Measurements from ENCODE around the gene SULF2. TPM values are rescaled to one million over a fixed set of nuclear protein-coding genes. Genes with fewer than 3 reads are reported as not detected.

SULF2 gene
- total and polyA plus RNA-seq, 5 donors, result 25.4 to 59.1 (median 47.6) TPM

DNA sequence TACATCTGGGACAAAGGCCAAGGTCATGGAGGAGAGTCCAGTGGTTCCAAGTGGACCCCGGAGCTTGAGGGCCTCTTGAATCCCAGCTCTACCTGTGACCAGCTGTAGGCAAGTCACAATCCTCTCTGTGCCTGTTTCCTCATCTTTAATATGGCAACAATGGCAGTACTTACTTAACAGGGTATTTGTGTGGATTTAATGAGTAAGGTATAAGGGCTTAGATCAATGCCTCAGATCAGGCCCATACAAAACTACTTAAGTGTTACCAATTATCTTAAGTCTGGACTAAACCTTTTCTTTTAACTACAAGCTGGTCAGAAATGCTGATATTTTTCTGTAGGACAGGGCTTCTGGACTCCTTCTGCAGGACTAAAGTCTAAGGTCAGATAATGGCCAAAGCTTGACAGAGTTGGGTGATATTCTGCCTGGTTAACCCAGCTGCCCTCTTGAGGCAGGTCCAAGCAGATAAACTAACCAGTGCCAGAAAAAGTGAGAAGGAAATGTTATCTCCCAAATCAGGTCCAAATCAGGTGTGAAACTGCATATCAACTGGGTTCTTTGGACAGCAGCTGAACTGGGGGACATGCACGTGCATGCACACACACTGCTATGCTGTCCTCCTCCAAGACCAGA lies 2.2 kb downstream of the SULF2 start:
- peaks cover 5% of the 10 kb centered on the region for H3K4me1 ChIP-seq (ENCODE audit: control insufficient read depth, insufficient read depth, low read length)
- no peaks in the 10 kb centered on the region for H3K27me3 ChIP-seq (ENCODE audit: control insufficient read depth, insufficient read depth)

DNA sequence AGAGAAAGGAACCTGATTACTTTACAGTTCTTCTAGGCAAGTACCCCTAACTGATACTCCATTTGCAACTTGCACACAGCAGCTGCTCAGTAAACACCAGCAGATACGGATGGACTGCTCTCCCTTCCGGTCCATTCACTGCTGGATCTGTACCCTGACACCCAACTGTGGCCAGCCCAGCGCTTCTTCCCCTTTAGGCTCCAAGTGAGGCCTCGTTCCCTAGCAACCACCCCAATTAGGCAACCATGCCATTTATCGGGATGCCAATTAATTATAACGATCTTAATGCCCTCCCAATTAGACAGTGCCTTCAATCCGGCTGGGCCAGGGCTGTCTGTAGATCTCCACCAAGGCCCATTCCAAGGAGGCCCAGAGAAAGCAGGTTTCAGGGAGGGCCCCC lies 3.2 kb downstream of the SULF2 start:
- no peak for DNase-seq
- H3K27ac ChIP-seq (ENCODE audit: low read length), result no peak overlapping the region
- H3K4me1 ChIP-seq (ENCODE audit: control insufficient read depth, insufficient read depth, low read length), result peaks cover 5% of the 10 kb centered on the region
- intact Hi-C loops (cut with DNase I), result loop anchor here in 1 of 4 donors (10.0 kb wide), 1 partner anchor 107 kb away; no protein-coding TSS in a partner anchor
- no peak for ATAC-seq
- no peak overlapping the region for H3K4me3 ChIP-seq (ENCODE audit: low read length)
- no peaks in the 10 kb centered on the region for H3K9me3 ChIP-seq (ENCODE audit: control insufficient read depth, low read length)
- H3K27me3 ChIP-seq (ENCODE audit: control insufficient read depth, insufficient read depth), result no peaks in the 10 kb centered on the region
- WGBS, result 92% methylated on average over 7 of the region's 7 CpGs

More for the DNA sequence above, 2.2 kb downstream of the SULF2 start:
- no peak overlapping the region for H3K27ac ChIP-seq (ENCODE audit: low read length)
- ATAC-seq (no peak), DNase-seq (no peak)
- no peak overlapping the region for H3K4me3 ChIP-seq (ENCODE audit: low read length)
- WGBS, result 71% methylated on average over 2 of the region's 2 CpGs
- intact Hi-C loops (cut with DNase I), result loop anchor here in 1 of 4 donors (10.0 kb wide), 1 partner anchor 108 kb away; no protein-coding TSS in a partner anchor
- no peaks in the 10 kb centered on the region for H3K9me3 ChIP-seq (ENCODE audit: control insufficient read depth, low read length)

DNA sequence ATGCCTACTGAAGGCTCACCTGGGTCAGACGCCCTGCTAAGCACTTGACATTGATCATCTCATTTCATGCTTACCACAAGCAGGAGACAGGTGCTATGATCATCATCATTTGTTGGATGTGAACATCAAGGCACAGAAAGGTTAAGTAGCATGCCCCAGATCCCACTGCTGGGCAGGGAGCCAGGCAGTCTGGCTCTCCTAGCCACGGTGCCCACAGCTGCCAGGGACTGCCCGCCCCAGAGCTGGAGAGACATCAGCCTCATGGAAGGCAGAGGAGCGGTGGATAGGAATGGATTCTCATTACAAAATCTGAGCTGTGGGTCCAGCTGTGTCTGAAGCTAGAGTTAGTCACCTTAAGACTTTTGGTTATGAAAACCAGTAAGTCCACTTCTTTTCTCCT lies 3.6 kb downstream of the SULF2 start:
- DNase-seq, result no peak
- H3K4me3 ChIP-seq (ENCODE audit: low read length), result no peak overlapping the region
- no peaks in the 10 kb centered on the region for H3K9me3 ChIP-seq (ENCODE audit: control insufficient read depth, low read length)
- H3K27me3 ChIP-seq (ENCODE audit: control insufficient read depth, insufficient read depth), result no peaks in the 10 kb centered on the region
- intact Hi-C loops (cut with DNase I), result loop anchor here in 1 of 4 donors (10.0 kb wide), 1 partner anchor 107 kb away; no protein-coding TSS in a partner anchor
- H3K27ac ChIP-seq (ENCODE audit: low read length), result no peak overlapping the region
- 83% methylated on average over 4 of the region's 4 CpGs for WGBS
- no peak for ATAC-seq
- H3K4me1 ChIP-seq (ENCODE audit: control insufficient read depth, insufficient read depth, low read length), result peaks cover 5% of the 10 kb centered on the region

DNA sequence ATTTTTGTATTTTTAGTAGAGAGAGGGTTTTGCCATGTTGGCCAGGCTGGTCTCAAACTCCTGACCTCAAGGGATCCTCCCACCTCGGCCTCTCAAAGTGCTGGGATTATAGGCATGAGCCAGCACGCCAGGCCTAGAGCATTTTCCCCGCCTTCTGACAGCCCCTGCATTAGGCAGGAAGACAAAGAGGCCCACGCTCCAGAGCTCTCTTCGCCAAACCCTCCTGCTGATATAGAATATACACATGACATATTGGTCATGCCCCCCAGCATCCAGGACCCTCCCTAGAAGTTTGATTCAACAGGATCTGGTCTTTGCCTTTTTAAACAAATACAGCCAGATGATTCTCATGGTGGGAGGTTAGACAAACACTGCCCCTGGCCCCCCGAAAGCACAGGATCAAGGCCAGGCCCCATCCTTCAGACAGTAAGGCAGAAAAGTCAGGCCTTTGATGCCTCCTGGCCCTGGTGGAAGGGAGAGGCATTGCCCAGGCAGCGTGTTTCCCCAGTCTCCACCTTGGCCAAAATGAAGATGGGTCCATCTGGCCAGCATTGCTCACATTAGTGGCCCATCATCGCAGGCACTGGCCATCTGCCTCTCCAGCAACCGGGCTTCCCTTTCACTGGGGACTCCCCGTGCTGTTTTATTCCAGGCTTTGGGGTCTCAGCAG lies 4.4 kb downstream of the SULF2 start:
- Histone ChIP-seq H3K27me3 (ENCODE audit: control insufficient read depth, insufficient read depth) (no peaks in the 10 kb centered on the region), H3K4me1 (ENCODE audit: control insufficient read depth, insufficient read depth, low read length) (peaks cover 5% of the 10 kb centered on the region), H3K4me3 (ENCODE audit: low read length) (no peak overlapping the region), H3K27ac (ENCODE audit: low read length) (no peak overlapping the region), H3K9me3 (ENCODE audit: control insufficient read depth, low read length) (no peaks in the 10 kb centered on the region)
- DNase-seq (no peak), ATAC-seq (no peak)
- intact Hi-C loops (cut with DNase I), result loop anchor here in 1 of 4 donors (10.0 kb wide), 1 partner anchor 106 kb away; no protein-coding TSS in a partner anchor
- 96% methylated on average over 10 of the region's 10 CpGs for WGBS

DNA sequence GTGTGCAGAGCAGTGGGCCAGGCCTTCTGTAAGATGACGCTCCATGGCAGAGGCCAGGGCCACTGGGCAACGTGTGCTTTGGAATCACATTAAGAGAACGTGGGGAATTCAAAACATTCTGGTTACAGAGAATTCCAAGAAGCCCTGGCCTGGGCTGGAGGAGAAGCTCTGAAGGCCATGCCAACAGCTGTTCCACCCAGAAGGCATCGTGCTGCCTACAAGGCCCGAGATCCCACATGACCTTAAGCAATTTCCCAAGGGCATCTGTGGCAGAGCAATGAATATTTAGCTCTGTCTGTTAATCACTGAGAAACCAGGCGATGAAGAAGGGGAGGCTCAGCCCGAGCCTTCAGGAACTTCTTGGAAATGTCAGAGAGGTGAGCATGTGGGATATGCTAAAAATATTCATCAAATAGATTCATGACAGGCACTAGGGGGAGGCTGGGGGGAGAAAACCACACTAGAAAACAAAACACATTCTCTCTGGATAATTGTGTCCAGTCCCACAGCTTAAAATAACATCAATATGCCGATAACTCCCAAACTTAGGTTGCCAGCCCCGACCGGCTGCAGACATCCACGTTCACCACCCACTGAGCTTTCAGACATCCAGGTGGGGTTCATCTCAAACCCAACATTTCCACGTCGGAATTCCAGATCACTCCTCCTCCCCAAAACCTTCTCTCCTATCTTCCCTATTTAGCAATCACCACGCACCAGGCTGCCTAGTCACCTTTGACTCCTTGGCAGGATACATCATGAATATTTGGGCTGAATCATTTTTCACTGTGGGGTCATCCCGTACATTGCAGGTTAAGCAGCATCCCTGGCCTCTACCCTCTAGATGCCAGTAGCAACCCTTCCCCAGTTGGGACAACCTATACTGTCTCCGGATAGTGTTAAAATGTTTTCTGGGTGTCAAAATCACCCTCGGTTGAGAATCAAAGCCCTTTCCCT lies 6.6 kb downstream of the SULF2 start:
- H3K9me3 ChIP-seq (ENCODE audit: control insufficient read depth, low read length), result peaks cover 2% of the 10 kb centered on the region
- WGBS, result 86% methylated on average over 17 of the region's 17 CpGs
- no peak overlapping the region for H3K27ac ChIP-seq (ENCODE audit: low read length)
- DNase-seq (no peak), ATAC-seq (no peak)
- peaks cover 2% of the 10 kb centered on the region for H3K4me1 ChIP-seq (ENCODE audit: control insufficient read depth, insufficient read depth, low read length)
- intact Hi-C loops (cut with DNase I), result loop anchor here in 1 of 4 donors (10.0 kb wide), 1 partner anchor 104 kb away; no protein-coding TSS in a partner anchor
- H3K4me3 ChIP-seq (ENCODE audit: low read length), result no peak overlapping the region
- H3K27me3 ChIP-seq (ENCODE audit: control insufficient read depth, insufficient read depth), result no peaks in the 10 kb centered on the region

DNA sequence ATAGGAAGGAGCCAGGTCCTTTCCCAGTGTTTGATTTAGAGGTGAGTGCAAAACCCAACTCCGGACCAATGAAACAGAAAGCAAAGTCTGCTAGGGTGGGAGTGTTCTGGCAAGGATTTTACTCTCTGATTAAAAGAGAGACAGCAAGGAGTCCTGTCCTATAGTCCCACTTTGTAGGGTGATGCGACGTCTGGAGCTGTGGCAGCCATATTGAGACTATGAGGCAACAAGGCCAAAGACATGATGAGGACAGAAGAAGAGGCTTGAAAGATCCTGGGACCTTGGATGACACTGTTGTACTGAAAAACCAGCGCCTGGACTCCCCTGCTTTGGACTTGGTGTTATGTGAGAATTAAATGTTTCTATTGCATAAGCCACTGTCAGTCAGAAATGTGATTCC lies 8.1 kb downstream of the SULF2 start:
- Histone ChIP-seq H3K27ac (ENCODE audit: low read length) (no peak overlapping the region), H3K4me3 (ENCODE audit: low read length) (no peak overlapping the region), H3K9me3 (ENCODE audit: control insufficient read depth, low read length) (peaks cover 2% of the 10 kb centered on the region), H3K4me1 (ENCODE audit: control insufficient read depth, insufficient read depth, low read length) (peaks cover 6% of the 10 kb centered on the region), H3K27me3 (ENCODE audit: control insufficient read depth, insufficient read depth) (no peaks in the 10 kb centered on the region)
- 97% methylated on average over 4 of the region's 4 CpGs for WGBS
- no peak for DNase-seq
- intact Hi-C loops (cut with DNase I), result loop anchor here in 1 of 4 donors (10.0 kb wide), 1 partner anchor 102 kb away; no protein-coding TSS in a partner anchor
- ATAC-seq, result no peak

DNA sequence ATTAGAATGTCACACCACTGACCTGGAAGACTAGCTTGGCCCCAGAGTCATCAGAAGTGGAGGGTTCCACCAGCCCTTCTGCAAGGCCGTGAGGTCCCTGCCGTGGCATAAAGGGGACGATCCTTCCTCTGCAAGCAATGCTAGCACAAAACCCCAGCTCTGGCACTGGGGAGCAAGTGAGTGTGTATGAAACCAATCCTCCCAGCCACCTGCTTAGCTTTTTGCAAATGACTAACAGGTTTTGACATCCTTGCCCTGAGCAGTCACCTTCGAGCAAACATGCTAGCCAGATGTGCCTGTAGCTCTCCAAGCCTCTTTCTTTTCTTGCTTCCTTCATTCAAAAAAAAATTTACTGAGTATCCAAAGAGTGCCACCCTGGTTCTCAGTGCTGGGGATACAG lies 8.6 kb downstream of the SULF2 start:
- peaks cover 2% of the 10 kb centered on the region for H3K9me3 ChIP-seq (ENCODE audit: control insufficient read depth, low read length)
- 89% methylated on average over 4 of the region's 4 CpGs for WGBS
- no peak overlapping the region for H3K4me3 ChIP-seq (ENCODE audit: low read length)
- DNase-seq (no peak), ATAC-seq (no peak)
- peaks cover 5% of the 10 kb centered on the region for H3K4me1 ChIP-seq (ENCODE audit: control insufficient read depth, insufficient read depth, low read length)
- intact Hi-C loops (cut with DNase I), result loop anchor here in 1 of 4 donors (10.0 kb wide), 1 partner anchor 102 kb away; no protein-coding TSS in a partner anchor
- no peaks in the 10 kb centered on the region for H3K27me3 ChIP-seq (ENCODE audit: control insufficient read depth, insufficient read depth)
- H3K27ac ChIP-seq (ENCODE audit: low read length), result no peak overlapping the region

DNA sequence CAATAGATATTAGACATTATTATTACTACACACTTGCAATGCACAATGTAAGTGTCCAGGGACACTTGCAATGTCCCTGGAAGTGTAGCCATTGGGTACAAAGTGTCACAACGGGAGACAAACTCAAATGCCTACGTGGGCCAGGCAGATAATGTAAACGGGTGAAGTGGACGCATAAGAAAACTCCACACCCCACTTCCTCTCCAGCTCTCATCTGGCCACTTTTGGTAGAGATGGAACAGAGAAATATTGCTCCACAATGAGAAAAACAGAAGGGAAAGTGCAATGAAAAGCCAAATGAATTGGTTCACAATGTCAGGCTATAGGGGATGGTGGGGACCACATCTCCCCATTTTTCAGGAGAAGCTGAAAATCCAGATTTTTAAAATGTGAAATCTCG lies 9.4 kb downstream of the SULF2 start:
- intact Hi-C loops (cut with DNase I), result loop anchor here in 1 of 4 donors (10.0 kb wide), 1 partner anchor 101 kb away; no protein-coding TSS in a partner anchor
- Histone ChIP-seq H3K4me3 (ENCODE audit: low read length) (no peak overlapping the region), H3K27ac (ENCODE audit: low read length) (no peak overlapping the region), H3K4me1 (ENCODE audit: control insufficient read depth, insufficient read depth, low read length) (peaks cover 3% of the 10 kb centered on the region), H3K9me3 (ENCODE audit: control insufficient read depth, low read length) (peaks cover 2% of the 10 kb centered on the region), H3K27me3 (ENCODE audit: control insufficient read depth, insufficient read depth) (no peaks in the 10 kb centered on the region)
- 82% methylated on average over 5 of the region's 5 CpGs for WGBS
- ATAC-seq (no peak), DNase-seq (no peak)

DNA sequence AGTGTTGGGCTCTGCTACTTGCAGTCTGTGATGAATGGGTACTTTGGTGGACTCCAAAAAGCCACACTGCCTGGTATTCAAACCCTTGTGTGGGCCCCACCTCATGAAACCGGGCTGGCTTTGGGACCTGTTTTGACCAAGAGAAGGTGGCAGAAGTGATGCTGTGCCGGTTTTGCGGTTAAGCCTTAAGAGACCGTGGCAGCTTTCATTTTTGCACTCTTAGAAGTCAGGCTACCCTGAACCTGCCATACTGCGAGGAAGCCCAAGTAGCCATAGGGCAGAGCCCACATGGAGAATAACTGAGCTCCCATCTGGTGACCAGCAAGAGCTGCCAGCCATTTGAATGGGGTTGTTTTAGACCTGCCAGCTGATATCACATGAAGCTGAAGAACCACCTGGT lies 10.2 kb downstream of the SULF2 start:
- no peak for DNase-seq
- intact Hi-C loops (cut with DNase I), result loop anchor here in 1 of 4 donors (10.0 kb wide), 1 partner anchor 100 kb away; no protein-coding TSS in a partner anchor
- Histone ChIP-seq H3K27ac (ENCODE audit: low read length) (no peak overlapping the region), H3K27me3 (ENCODE audit: control insufficient read depth, insufficient read depth) (no peaks in the 10 kb centered on the region), H3K4me1 (ENCODE audit: control insufficient read depth, insufficient read depth, low read length) (peaks cover 3% of the 10 kb centered on the region), H3K9me3 (ENCODE audit: control insufficient read depth, low read length) (peaks cover 2% of the 10 kb centered on the region), H3K4me3 (ENCODE audit: low read length) (no peak overlapping the region)
- WGBS, result 97% methylated on average over 5 of the region's 5 CpGs
- no peak for ATAC-seq

DNA sequence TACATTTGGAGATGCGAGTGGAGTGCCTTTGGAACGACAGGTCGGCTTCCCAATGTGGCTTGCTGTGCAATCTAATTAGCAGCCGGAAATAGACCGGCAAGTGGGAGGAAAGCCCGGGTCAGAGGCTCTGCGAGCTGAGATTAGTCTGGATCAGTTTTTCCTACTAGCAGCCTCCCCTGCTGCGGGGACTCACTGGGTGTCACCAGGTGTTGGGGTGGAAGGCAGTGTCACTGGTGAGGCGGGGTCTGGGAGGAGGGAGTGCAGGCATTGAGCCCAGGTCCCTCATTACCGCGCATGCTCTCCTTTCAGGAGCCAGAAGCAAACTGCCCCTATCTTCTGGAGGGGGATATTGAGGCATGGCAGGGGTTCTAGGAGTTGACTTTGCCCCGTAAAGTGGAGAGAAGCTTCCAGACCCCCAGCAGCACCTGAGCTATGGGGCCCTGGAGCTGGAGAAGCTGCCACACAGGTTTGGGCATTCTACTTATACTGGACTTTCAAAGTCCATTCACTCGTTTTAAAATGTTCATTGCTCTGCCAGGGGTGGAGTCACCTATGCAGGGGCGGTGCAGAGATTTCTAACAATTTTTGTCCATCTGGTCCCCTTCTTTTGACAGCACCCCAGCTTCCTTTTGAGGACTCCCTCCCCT lies 11.0 kb downstream of the SULF2 start:
- WGBS, result 46% methylated on average over 14 of the region's 14 CpGs
- intact Hi-C loops (cut with DNase I), result loop anchor here in 1 of 4 donors (10.0 kb wide), 1 partner anchor 99 kb away; no protein-coding TSS in a partner anchor
- H3K4me3 ChIP-seq (ENCODE audit: low read length), result no peak overlapping the region
- H3K27ac ChIP-seq (ENCODE audit: low read length), result peak overlapping the region; percentile 79
- H3K27me3 ChIP-seq (ENCODE audit: control insufficient read depth, insufficient read depth), result no peaks in the 10 kb centered on the region
- peak; percentile 47 to 59 (median 58) for DNase-seq
- ATAC-seq, result peak; percentile 53 to 78
- H3K9me3 ChIP-seq (ENCODE audit: control insufficient read depth, low read length), result peaks cover 2% of the 10 kb centered on the region
- peaks cover 3% of the 10 kb centered on the region for H3K4me1 ChIP-seq (ENCODE audit: control insufficient read depth, insufficient read depth, low read length)
